ENCODE data around the gene TRAPPC6A. TPM values are rescaled to one million over a fixed set of nuclear protein-coding genes. Genes with fewer than 3 reads are reported as not detected.
A peak's percentile ranks its signal among the peaks of the same experiment; 100 is the strongest.

The TRAPPC6A gene
- total RNA-seq, 1 donor from 2014 or later: 14.7 TPM

- TF ChIP-seq EZH2 (IDR thresholded peaks at IDR 0.05; ENCODE audit: insufficient read depth, low read length) (no peak), CTCF (IDR thresholded peaks at IDR 0.05; ENCODE audit: insufficient read depth, low read depth, low read length) (no peak)
- no peak for DNase-seq (ENCODE audit: low read depth)
- peak overlapping the region; percentile 96 for H2AFZ ChIP-seq (ENCODE audit: low read depth, low read length)
- H3K9ac ChIP-seq (ENCODE audit: low read length): peak overlapping the region; percentile 87
- no peaks in the 10 kb centered on the region for H3K36me3 ChIP-seq (ENCODE audit: insufficient read depth, low read length)
- peaks cover 24% of the 10 kb centered on the region for H4K20me1 ChIP-seq (ENCODE audit: insufficient read depth, low read length)
- peaks cover 14% of the 10 kb centered on the region for H3K4me1 ChIP-seq (ENCODE audit: insufficient read depth, low read length)
- peak overlapping the region; percentile 43 for H3K27ac ChIP-seq (ENCODE audit: low read depth, low read length)
- Mint-ChIP-seq H3K4me1 (ENCODE audit: low read depth, unreplicated experiment) (peaks cover 6% of the 10 kb centered on the region), H3K27me3 (ENCODE audit: low read depth, unreplicated experiment) (peaks cover 2% of the 10 kb centered on the region), H3K9me3 (ENCODE audit: unreplicated experiment) (no peaks in the 10 kb centered on the region), H3K36me3 (ENCODE audit: low read depth, unreplicated experiment) (peaks cover 5% of the 10 kb centered on the region), H3K4me3 (ENCODE audit: unreplicated experiment) (peak overlapping the region; percentile 87), H3K27ac (ENCODE audit: unreplicated experiment) (peak overlapping the region; percentile 81)
- no peaks in the 10 kb centered on the region for H3K27me3 ChIP-seq (ENCODE audit: insufficient read depth, low read length)
- FAIRE-seq: no peak
- H3K4me2 ChIP-seq (ENCODE audit: low read length): peak overlapping the region; percentile 99
- H3K4me3 ChIP-seq (ENCODE audit: insufficient read depth, low read depth, low read length): peak overlapping the region; percentile 84
- H3K79me2 ChIP-seq (ENCODE audit: insufficient read depth, low read length): peaks cover 19% of the 10 kb centered on the region
- H3K9me3 ChIP-seq (ENCODE audit: insufficient read depth, low read depth, low read length): no peaks in the 10 kb centered on the region
Observed at GRCh38 chr19:45179892-45180370, 1.9 kb upstream of the TRAPPC6A start.

- Histone ChIP-seq H4K20me1 (ENCODE audit: insufficient read depth, low read length) (peaks cover 24% of the 10 kb centered on the region), H3K9ac (ENCODE audit: low read length) (peak overlapping the region; percentile 87), H3K9me3 (ENCODE audit: insufficient read depth, low read depth, low read length) (no peaks in the 10 kb centered on the region), H3K4me2 (ENCODE audit: low read length) (peak overlapping the region; percentile 99), H2AFZ (ENCODE audit: low read depth, low read length) (peak overlapping the region; percentile 96), H3K36me3 (ENCODE audit: insufficient read depth, low read length) (no peaks in the 10 kb centered on the region), H3K4me3 (ENCODE audit: insufficient read depth, low read depth, low read length) (peak overlapping the region; percentile 84), H3K27me3 (ENCODE audit: insufficient read depth, low read length) (no peaks in the 10 kb centered on the region), H3K79me2 (ENCODE audit: insufficient read depth, low read length) (peaks cover 19% of the 10 kb centered on the region), H3K27ac (ENCODE audit: low read depth, low read length) (peak overlapping the region; percentile 84), H3K4me1 (ENCODE audit: insufficient read depth, low read length) (peaks cover 14% of the 10 kb centered on the region)
- TF ChIP-seq CTCF (IDR thresholded peaks at IDR 0.05; ENCODE audit: insufficient read depth, low read depth, low read length) (no peak), EZH2 (IDR thresholded peaks at IDR 0.05; ENCODE audit: insufficient read depth, low read length) (no peak)
- DNase-seq (ENCODE audit: low read depth) (peak; percentile 6), FAIRE-seq (no peak)
- no peaks in the 10 kb centered on the region for H3K9me3 Mint-ChIP-seq (ENCODE audit: unreplicated experiment)
- peak overlapping the region; percentile 99 for H3K27ac Mint-ChIP-seq (ENCODE audit: unreplicated experiment)
- H3K27me3 Mint-ChIP-seq (ENCODE audit: low read depth, unreplicated experiment): peaks cover 2% of the 10 kb centered on the region
- peaks cover 5% of the 10 kb centered on the region for H3K36me3 Mint-ChIP-seq (ENCODE audit: low read depth, unreplicated experiment)
- H3K4me1 Mint-ChIP-seq (ENCODE audit: low read depth, unreplicated experiment): peaks cover 6% of the 10 kb centered on the region
- peak overlapping the region; percentile 95 for H3K4me3 Mint-ChIP-seq (ENCODE audit: unreplicated experiment)
Observed at GRCh38 chr19:45179072-45179891, 1.2 kb upstream of the TRAPPC6A start.
